PC-3 (cell line): Measurements from ENCODE around the gene HOGA1. TPM values are rescaled to one million over a fixed set of nuclear protein-coding genes. Genes with fewer than 3 reads are reported as not detected.

Experiments used
- ATAC-seq: fragments of 200-7000 bp; cut with Tn5 transposase; 2 replicates; pipeline ENCODE4 v1.9.1; 2020; ENCODE audit warnings: mild to moderate bottlenecking, moderate library complexity
- BruUV-seq: library from RNA; stranded (reverse); fragments of 400-500 nt; replicated peaks from 2 replicates; lab custom pipeline; 2021; lab: Mats Ljungman, UMichigan
- CTCF ChIA-PET: fragments of 300-600 bp; sonication (Branson Sonifier 250); formaldehyde crosslinking; loops from one replicate; lab custom pipeline; 2022; ENCODE audit warnings: antibody characterized with exemption; lab: Charles Lee
- POLR2A ChIA-PET: fragments of 300-600 bp; sonication (Branson Sonifier 250); formaldehyde crosslinking; loops from one replicate; lab custom pipeline; 2022; ENCODE audit warnings: antibody characterized with exemption; ENCODE audit not compliant: unreplicated experiment; lab: Charles Lee
- DNase-seq: peaks from one replicate; pipeline ENCODE4 v3.0.0-alpha.2; 2015
- H2AFZ ChIP-seq: fragments of 300-600 bp; sonication (generic); 2 replicates; pipeline ENCODE4 v1.6.0; 2016; ENCODE audit warnings: antibody characterized with exemption, low read length
- H3F3A ChIP-seq: fragments of 300-600 bp; sonication (generic); one replicate; pipeline ENCODE4 v1.6.0; 2017; ENCODE audit warnings: antibody characterized with exemption, low read length, control low read depth, mild to moderate bottlenecking; ENCODE audit not compliant: unreplicated experiment
- H3K27ac ChIP-seq: fragments of 300-600 bp; sonication (generic); 2 replicates; pipeline ENCODE4 v1.5.1; 2016; ENCODE audit warnings: mild to moderate bottlenecking, low read length
- H3K27me3 ChIP-seq: fragments of 300-600 bp; sonication (generic); 2 replicates; pipeline ENCODE4 v1.6.1; 2016; ENCODE audit warnings: low read length, mixed read lengths
- H3K36me3 ChIP-seq: fragments of 300-600 bp; sonication (generic); 2 replicates; pipeline ENCODE4 v1.6.1; 2016; ENCODE audit warnings: low read depth, mixed run types, low read length, mixed read lengths
- H3K4me1 ChIP-seq: fragments of 300-600 bp; sonication (generic); 2 replicates; pipeline ENCODE4 v1.5.1; 2016; ENCODE audit warnings: low read length; ENCODE audit not compliant: insufficient read depth
- H3K4me2 ChIP-seq: fragments of 300-600 bp; sonication (generic); 2 replicates; pipeline ENCODE4 v1.6.0; 2016; ENCODE audit warnings: low read length
- H3K4me3 ChIP-seq: fragments of 300-600 bp; sonication (generic); 2 replicates; pipeline ENCODE4 v1.5.1; 2016; ENCODE audit warnings: mild to moderate bottlenecking, low read length, mixed read lengths
- H3K79me2 ChIP-seq: fragments of 300-600 bp; sonication (generic); 2 replicates; pipeline ENCODE4 v1.6.1; 2017; ENCODE audit warnings: low read length, mixed read lengths
- H3K9ac ChIP-seq: fragments of 300-600 bp; sonication (generic); 2 replicates; pipeline ENCODE4 v1.6.0; 2016; ENCODE audit warnings: mild to moderate bottlenecking, low read length
- H3K9me2 ChIP-seq: fragments of 300-600 bp; sonication (generic); replicated peaks from 2 replicates; pipeline ENCODE4 v1.6.1; 2016; ENCODE audit warnings: mixed run types, low read length, mixed read lengths
- H3K9me3 ChIP-seq: fragments of 300-600 bp; sonication (generic); 2 replicates; pipeline ENCODE4 v1.6.1; 2016; ENCODE audit warnings: low read length, mixed read lengths
- H4K20me1 ChIP-seq: fragments of 300-600 bp; sonication (generic); 2 replicates; pipeline ENCODE4 v1.6.1; 2016; ENCODE audit warnings: low read length, mixed read lengths
- EZH2 ChIP-seq: fragments of 300-600 bp; sonication (generic); IDR thresholded peaks from one replicate; pipeline ENCODE4 v1.6.1; 2017; ENCODE audit warnings: antibody characterized with exemption, mild to moderate bottlenecking, low read length; ENCODE audit not compliant: unreplicated experiment
- EZH2phosphoT487 ChIP-seq: fragments of 300-600 bp; sonication (generic); IDR thresholded peaks from 2 replicates; pipeline ENCODE4 v1.6.1; 2018; ENCODE audit warnings: mild to moderate bottlenecking, antibody characterized with exemption, low read length, borderline replicate concordance
- intact Hi-C: fragments of 100-400 bp; cut with micrococcal nuclease; formaldehyde crosslinking; loops from 2 replicates; pipeline ENCODE4 v1.9.0; 2023
- total RNA-seq: library from RNA; depleted of rRNA; stranded (reverse); fragments of >200 nt; gene quantifications from 2 replicates; pipeline ENCODE4 v1.2.3, GENCODE V29; 2014
- TF ChIP-seq, protein P1 (sequence below): fragments of 300-600 bp; sonication (generic); conservative IDR thresholded peaks from 2 replicates; pipeline ENCODE4 v1.5.1; 2017; ENCODE audit warnings: antibody characterized with exemption, low read depth, mild to moderate bottlenecking, low read length

The HOGA1 gene
- total RNA-seq, 1 experiment from 2014 or later = 0.15 TPM

DNA sequence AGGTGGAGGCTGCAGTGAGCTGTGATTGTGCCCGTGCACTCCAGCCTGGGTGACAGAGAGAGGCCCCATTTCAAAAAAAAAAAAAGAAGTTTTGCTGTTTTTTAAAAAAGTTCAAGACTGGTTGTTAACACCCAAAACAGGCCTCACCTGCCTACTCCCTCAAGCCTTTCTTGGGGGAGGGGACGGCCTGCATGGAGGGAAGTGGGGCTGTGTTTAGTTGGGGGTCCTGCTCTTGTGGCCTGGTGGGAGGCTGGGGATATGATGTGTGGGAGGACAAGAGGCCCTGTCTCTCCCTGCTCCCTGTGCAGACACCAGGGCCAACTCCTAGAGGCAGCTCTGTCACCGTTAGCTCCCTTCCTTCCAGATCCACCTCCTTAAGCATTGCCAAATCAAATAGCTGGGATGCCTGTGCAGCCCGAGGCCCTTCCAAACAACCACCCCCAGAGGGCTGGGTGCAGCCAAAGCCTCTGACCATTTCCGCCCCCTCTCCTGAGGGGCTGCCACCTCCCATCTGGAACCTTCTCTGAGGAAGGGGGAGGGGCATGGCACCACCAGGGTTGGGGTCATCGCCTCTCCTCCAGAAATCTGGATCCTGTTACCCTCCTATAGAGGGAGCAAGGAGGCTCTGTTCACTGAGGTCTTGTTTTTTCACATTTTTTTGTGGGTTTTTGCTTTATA lies 44.5 kb upstream of the HOGA1 start:
- intact Hi-C loops = loop anchor here (5.0 kb wide), 2 partner anchors 57 to 77 kb away; no protein-coding TSS in a partner anchor
- CTCF ChIA-PET = no interaction called here
- no peaks in the 10 kb centered on the region for H3K27me3 ChIP-seq
- H3K9me2 ChIP-seq = no peaks in the 10 kb centered on the region
- BruUV-seq = no TSS peak
- POLR2A ChIA-PET = interaction anchor here (0.6 kb wide), 1 partner anchor 270 kb away, joined by 4 read pairs; no protein-coding TSS in a partner anchor
- H2AFZ ChIP-seq = no peak overlapping the region
- H3K27ac ChIP-seq = no peak overlapping the region
- no peak overlapping the region for H3K9ac ChIP-seq
- H3K9me3 ChIP-seq = no peaks in the 10 kb centered on the region
- no peak overlapping the region for H3K4me3 ChIP-seq
- no peaks in the 10 kb centered on the region for H3F3A ChIP-seq
- peaks cover 15% of the 10 kb centered on the region; the same call in 1 of the 2 replicates for H3K79me2 ChIP-seq
- no peak overlapping the region for H3K4me2 ChIP-seq
- DNase-seq = peak; percentile 20
- peak; percentile 3 for ATAC-seq
- TF ChIP-seq, protein P1, sequence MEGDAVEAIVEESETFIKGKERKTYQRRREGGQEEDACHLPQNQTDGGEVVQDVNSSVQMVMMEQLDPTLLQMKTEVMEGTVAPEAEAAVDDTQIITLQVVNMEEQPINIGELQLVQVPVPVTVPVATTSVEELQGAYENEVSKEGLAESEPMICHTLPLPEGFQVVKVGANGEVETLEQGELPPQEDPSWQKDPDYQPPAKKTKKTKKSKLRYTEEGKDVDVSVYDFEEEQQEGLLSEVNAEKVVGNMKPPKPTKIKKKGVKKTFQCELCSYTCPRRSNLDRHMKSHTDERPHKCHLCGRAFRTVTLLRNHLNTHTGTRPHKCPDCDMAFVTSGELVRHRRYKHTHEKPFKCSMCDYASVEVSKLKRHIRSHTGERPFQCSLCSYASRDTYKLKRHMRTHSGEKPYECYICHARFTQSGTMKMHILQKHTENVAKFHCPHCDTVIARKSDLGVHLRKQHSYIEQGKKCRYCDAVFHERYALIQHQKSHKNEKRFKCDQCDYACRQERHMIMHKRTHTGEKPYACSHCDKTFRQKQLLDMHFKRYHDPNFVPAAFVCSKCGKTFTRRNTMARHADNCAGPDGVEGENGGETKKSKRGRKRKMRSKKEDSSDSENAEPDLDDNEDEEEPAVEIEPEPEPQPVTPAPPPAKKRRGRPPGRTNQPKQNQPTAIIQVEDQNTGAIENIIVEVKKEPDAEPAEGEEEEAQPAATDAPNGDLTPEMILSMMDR = peak; percentile 15; the same call in 1 of the 2 replicates
- TF ChIP-seq EZH2 = no peak
- TF ChIP-seq EZH2phosphoT487 = no peak
- H3K4me1 ChIP-seq = peaks cover 41% of the 10 kb centered on the region
- H4K20me1 ChIP-seq = no peaks in the 10 kb centered on the region
- no peaks in the 10 kb centered on the region; the same call in 1 of the 2 replicates for H3K36me3 ChIP-seq

DNA sequence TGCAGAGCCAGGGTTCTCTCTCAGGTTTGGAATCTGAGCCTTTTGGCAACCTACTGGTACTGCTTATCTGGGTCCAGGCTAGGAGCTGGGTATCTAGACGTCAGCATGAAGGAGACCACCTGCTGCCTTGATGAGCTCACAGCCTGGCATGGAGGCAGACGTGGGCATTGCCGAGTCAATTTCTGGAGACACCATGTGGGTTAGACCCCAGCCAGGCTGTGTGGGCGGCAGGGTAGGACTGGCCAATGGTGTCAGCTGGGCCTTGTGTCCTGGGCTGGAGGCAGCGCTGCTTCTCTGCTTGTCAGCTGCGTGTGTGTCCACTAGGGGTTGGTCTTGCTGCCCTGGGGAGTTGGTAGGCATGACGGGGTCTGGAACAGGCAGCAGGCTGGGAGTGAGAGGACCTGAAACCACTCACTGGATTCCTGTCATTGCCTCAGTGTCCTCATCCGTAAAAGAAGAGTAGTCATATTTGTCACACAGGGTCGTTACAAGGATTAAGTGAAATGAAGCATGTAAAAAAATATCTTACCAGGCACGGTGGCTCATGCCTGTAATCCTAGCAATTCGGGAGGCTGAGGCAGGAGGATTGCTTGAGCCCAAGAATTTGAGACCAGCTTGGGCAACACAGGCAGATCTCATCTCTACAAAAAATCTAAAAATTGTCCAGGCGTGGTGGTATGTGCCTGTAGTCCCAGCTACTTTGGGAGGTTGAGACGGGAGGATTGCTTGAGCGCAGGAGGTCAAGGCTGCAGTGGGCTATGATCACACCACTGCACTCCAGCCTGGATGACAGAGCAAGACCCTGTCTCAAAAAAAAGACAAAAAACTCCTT lies 43.3 kb upstream of the HOGA1 start:
- Histone ChIP-seq H3K27me3 (no peaks in the 10 kb centered on the region), H3K36me3 (no peaks in the 10 kb centered on the region), H3K4me3 (no peak overlapping the region), H3K79me2 (peaks cover 15% of the 10 kb centered on the region; the same call in 1 of the 2 replicates), H3K9ac (no peak overlapping the region), H3K9me2 (no peaks in the 10 kb centered on the region), H3K4me1 (peaks cover 41% of the 10 kb centered on the region), H4K20me1 (no peaks in the 10 kb centered on the region), H3K4me2 (no peak overlapping the region), H3F3A (no peaks in the 10 kb centered on the region), H3K9me3 (no peaks in the 10 kb centered on the region), H2AFZ (no peak overlapping the region), H3K27ac (peak overlapping the region; percentile 99; the same call in 1 of the 2 replicates)
- no peak for TF ChIP-seq EZH2
- TF ChIP-seq, protein P1 = no peak
- no peak for TF ChIP-seq EZH2phosphoT487
- intact Hi-C loops = loop anchor here (5.0 kb wide), 1 partner anchor 59 kb away; no protein-coding TSS in a partner anchor
- no TSS peak for BruUV-seq
- DNase-seq (no peak), ATAC-seq (no peak)
- CTCF ChIA-PET = no interaction called here
- POLR2A ChIA-PET = no interaction called here
